Measurements from ENCODE around the gene AK3. TPM values are rescaled to one million over a fixed set of nuclear protein-coding genes. Genes with fewer than 3 reads are reported as not detected.

The AK3 gene
- total and polyA plus RNA-seq, 10 of the 15 experiments (the other 5 are each of a cell fraction or from before 2014, with no cell fraction given): 14.2 to 86.6 (median 43.9) TPM

DNA sequence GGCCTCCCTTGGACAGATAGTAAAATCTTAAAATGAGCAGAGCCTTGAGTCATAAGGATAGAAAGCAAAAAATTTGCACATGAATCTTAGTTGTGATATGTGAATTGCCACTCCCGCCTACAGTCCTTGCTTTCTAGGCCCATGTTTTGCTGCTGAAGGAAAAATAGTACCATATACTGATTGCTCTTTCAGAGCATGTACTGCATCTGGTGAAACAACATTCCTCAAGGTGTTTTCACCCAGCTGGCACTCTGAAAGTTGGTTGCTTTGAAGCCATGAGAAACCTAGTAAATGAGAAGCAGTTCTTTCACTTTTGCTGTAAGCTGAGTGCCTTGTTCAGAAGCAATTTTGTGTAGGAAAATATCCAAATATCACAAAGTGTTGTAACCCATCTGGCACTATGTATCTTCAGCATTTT is 51.3 kb downstream of the AK3 start (continued):
- no peak for TF ChIP-seq MTA3 (IDR thresholded peaks at IDR 0.05; ENCODE audit: borderline replicate concordance, low read length)

DNA sequence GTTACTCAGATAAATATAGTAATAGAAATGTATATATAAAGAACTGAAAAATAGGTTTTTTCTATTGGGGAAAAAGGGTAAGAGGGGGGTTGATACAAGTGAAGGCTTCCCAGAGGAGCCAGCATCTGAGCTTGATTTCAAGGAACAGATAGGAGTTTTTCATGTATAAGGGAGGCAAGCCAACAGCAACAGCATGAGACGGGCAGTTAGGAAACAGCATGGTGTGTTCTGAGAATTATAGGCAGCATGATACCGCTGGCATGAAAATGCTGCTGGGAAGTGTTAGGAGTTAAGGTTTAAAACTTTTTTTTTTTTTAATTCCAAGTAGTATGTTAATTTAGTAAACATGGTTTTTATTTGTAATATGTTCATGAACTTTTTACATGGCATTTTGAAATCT is 52.0 kb downstream of the AK3 start:
- Histone ChIP-seq H3K4me3 (no peak overlapping the region), H3K4me1 (ENCODE audit: control insufficient read depth, insufficient read depth, low read length) (peaks cover 12% of the 10 kb centered on the region), H3K27ac (ENCODE audit: control insufficient read depth, insufficient read depth) (peak overlapping the region; percentile 16; the same call in 1 of the 2 replicates), H3K9me3 (replicated peaks; ENCODE audit: control insufficient read depth, insufficient read depth, low read length) (no peaks in the 10 kb centered on the region), H3K79me2 (ENCODE audit: control insufficient read depth, insufficient read depth, low read length) (no peaks in the 10 kb centered on the region; the same call in none of the 2 replicates), H3K9ac (ENCODE audit: control insufficient read depth, insufficient read depth, low read length) (no peak overlapping the region), H4K20me1 (ENCODE audit: control insufficient read depth, insufficient read depth) (no peaks in the 10 kb centered on the region), H3K4me2 (ENCODE audit: control insufficient read depth, insufficient read depth) (no peak overlapping the region; the same call in 1 of the 2 replicates), H3K36me3 (ENCODE audit: control insufficient read depth in 2 of 2, insufficient read depth in 2 of 2, low read length in 1 of 2) (peaks cover 0 to 9% of the 10 kb centered on the region in 2 experiments; a peak in 2 of 4 replicates), H2AFZ (ENCODE audit: control insufficient read depth, low read depth, low read length) (no peak overlapping the region), H3K27me3 (replicated peaks in 1 of 2; ENCODE audit: control insufficient read depth in 2 of 2, insufficient read depth in 2 of 2, low read length in 1 of 2) (no peaks in the 10 kb centered on the region)
- BruUV-seq (replicated peaks): no TSS peak
- FAIRE-seq: peak; percentile 49
- in situ Hi-C loops (cut with MboI): no loop called here
- 92% methylated on average over 2 of the region's 2 CpGs for WGBS (ENCODE audit: insufficient coverage, insufficient replicate concordance, low lambda C conversion rate, missing lambda C conversion rate)
- ATAC-seq: no peak
- intact Hi-C loops (cut with micrococcal nuclease; ENCODE audit: unreplicated experiment): loop anchor here (1.0 kb wide), 1 partner anchor 8 kb away; no protein-coding TSS in a partner anchor
- ChIA-PET RAD21 (ENCODE audit: unreplicated experiment) (no interaction called here), CTCF (no interaction called here), SMC1A (ENCODE audit: uncharacterized antibody, unreplicated experiment) (interaction anchor here (1.0 to 1.9 kb wide), 3 partner anchors 15 to 48 kb away, joined by 4 to 5 read pairs (median 4); no protein-coding TSS in a partner anchor), POLR2A (interaction anchor here (0.6 kb wide), 1 partner anchor 13 kb away, joined by 3 read pairs; no protein-coding TSS in a partner anchor)
- TF ChIP-seq NFXL1 (IDR thresholded peaks at IDR 0.05; ENCODE audit: borderline replicate concordance) (no peak), EGR1 (IDR thresholded peaks at IDR 0.05; ENCODE audit: borderline replicate concordance in 1 of 2, low read depth in 2 of 2, low read length in 2 of 2) (no peak), POU2F2 (IDR thresholded peaks at IDR 0.05; ENCODE audit: borderline replicate concordance, low read depth, low read length) (no peak), ZNF24 (IDR thresholded peaks at IDR 0.05) (no peak), MTA3 (IDR thresholded peaks at IDR 0.05; ENCODE audit: borderline replicate concordance, low read length) (no peak), IRF4 (IDR thresholded peaks at IDR 0.05; ENCODE audit: low read depth, low read length) (no peak), SUZ12 (IDR thresholded peaks at IDR 0.05; ENCODE audit: unreplicated experiment) (no peak), ZBED1 (IDR thresholded peaks at IDR 0.05; ENCODE audit: borderline replicate concordance) (no peak), CREM (IDR thresholded peaks at IDR 0.05; ENCODE audit: low read depth) (no peak), BHLHE40 (IDR thresholded peaks at IDR 0.05; ENCODE audit: borderline replicate concordance in 1 of 2, low read depth in 2 of 2, low read length in 1 of 2) (no peak)
- DNase-seq (ENCODE audit: low read depth, low spot score): no peak
